HUES48 (cell line): Measurements from ENCODE around the gene TEX54.
A peak's percentile ranks its signal among the peaks of the same experiment; 100 is the strongest.

Source experiments
- H3K27ac ChIP-seq: one replicate; pipeline ENCODE4 v1.7.0; 2013; ENCODE audit warnings: low read depth, low read length, inconsistent platforms
- H3K27me3 ChIP-seq: 2 replicates; pipeline ENCODE4 v1.6.1; 2013; ENCODE audit warnings: mild to moderate bottlenecking, low read length; ENCODE audit not compliant: control insufficient read depth, insufficient read depth
- H3K36me3 ChIP-seq: 2 replicates; pipeline ENCODE4 v1.6.1; 2013; ENCODE audit warnings: low read length; ENCODE audit not compliant: control insufficient read depth, insufficient read depth
- H3K4me1 ChIP-seq: 2 replicates; pipeline ENCODE4 v1.6.1; 2013; ENCODE audit warnings: mild to moderate bottlenecking, low read length; ENCODE audit not compliant: control insufficient read depth, insufficient read depth
- H3K4me3 ChIP-seq: 2 replicates; pipeline ENCODE4 v1.5.1; 2013; ENCODE audit warnings: mild to moderate bottlenecking, low read depth, low read length
- H3K9ac ChIP-seq: 2 replicates; pipeline ENCODE4 v1.6.1; 2013; ENCODE audit warnings: mild to moderate bottlenecking, low read depth, low read length, moderate library complexity
- H3K9me3 ChIP-seq: 2 replicates; pipeline ENCODE4 v1.6.1; 2013; ENCODE audit warnings: low read length; ENCODE audit not compliant: control insufficient read depth, insufficient read depth

The TEX54 gene

DNA sequence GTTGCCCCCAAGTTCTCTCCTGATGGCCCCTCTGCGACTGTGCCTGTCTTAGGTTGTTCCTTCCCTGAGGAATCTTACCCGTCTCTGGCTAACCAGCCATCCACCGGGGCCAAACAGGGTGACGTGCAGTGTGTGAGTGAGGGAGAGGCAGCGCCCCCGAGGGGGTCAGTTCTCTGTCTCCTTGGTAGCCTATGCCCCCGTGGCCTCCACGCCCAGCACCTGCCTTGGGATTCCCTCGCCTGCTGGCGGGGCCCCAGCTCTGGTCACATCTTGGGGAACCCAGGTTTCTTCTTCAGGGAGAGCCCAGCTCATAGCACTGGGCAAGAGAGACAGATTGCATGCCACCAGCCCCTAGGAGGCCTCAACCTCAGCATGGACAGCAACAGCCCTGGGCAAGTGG lies 33.2 kb downstream of the TEX54 start:
- Histone ChIP-seq H3K9ac (no peak overlapping the region), H3K36me3 (peaks cover 87% of the 10 kb centered on the region), H3K9me3 (no peaks in the 10 kb centered on the region), H3K27me3 (no peaks in the 10 kb centered on the region), H3K27ac (no peak overlapping the region), H3K4me3 (no peak overlapping the region), H3K4me1 (0 out of 2 replicates have a peak, but pooled peaks cover 6% of the 10 kb centered on the region)

DNA sequence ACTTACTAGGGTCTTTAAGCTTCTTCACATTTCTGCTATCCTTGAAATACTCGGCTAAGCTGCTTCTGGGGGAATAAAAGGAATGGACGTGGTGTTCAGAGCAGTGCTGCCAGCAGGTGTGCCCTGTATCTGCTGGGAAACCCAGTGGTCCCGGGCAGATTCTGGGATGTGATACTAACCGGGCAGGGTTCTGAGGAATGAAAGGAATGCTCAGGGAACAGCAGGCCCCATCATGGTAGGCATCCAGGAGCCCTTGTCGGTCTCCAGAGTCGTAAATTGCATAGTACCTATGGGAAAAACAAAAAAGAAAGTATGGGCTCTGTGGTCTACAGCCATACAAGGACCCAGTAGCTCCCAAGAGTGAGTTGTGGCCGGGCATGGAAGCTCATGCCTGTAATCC lies 36.4 kb downstream of the TEX54 start:
- Histone ChIP-seq H3K4me1 (peaks cover 6% of the 10 kb centered on the region; the same call in 1 of the 2 replicates), H3K4me3 (no peak overlapping the region), H3K27ac (no peak overlapping the region), H3K27me3 (no peaks in the 10 kb centered on the region), H3K9me3 (no peaks in the 10 kb centered on the region), H3K9ac (no peak overlapping the region), H3K36me3 (peaks cover 86% of the 10 kb centered on the region)

DNA sequence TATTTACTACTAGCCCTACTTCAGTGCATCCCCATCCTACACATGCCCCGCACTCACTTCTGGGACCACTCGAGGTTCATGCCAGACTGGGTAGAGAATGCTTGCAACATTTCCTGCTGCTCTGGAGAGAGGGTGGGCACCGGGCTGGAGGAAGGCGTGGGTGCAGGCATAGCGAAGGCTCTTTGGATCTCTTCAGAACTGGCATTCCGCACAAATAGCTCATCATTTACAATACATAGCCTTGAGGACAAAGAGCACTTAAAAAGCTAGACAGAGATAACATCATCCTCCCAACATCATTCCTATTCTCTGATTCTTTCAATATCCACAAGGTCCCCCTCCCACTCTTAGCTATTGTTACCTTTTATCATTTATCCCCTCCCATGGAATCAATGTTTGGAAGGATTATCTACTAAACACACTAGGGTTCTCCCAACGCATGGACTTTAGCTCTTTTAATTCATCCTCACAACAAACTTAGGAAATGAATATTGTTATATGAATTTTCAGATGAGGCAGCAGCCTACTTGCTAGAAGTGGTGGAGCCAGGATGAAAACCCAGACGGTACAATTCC lies 38.4 kb downstream of the TEX54 start:
- peaks cover 6% of the 10 kb centered on the region for H3K4me1 ChIP-seq
- H3K36me3 ChIP-seq = peaks cover 81% of the 10 kb centered on the region
- H3K4me3 ChIP-seq = no peak overlapping the region
- no peaks in the 10 kb centered on the region for H3K9me3 ChIP-seq
- no peaks in the 10 kb centered on the region for H3K27me3 ChIP-seq
- no peak overlapping the region for H3K9ac ChIP-seq
- no peak overlapping the region for H3K27ac ChIP-seq

DNA sequence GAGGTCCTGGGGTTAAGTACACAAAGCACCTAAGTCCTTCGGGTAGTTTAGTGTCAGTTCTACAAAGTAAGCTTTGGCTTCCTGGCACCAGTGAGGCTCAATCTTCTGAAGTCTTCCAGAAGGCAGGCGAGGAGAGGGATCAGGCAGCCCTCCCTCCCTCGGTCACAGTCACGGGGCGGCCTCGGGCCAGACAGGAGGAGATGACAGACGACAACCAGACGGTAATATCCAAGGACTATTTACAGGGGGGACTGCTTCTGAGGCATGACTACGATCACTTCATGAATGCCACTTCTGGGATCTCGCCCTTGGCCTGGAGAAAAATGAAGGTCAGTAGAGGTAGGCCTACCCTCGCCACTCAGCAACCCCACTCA lies 40.5 kb downstream of the TEX54 start:
- Histone ChIP-seq H3K36me3 (peaks cover 65% of the 10 kb centered on the region), H3K4me1 (peaks cover 6% of the 10 kb centered on the region), H3K9me3 (no peaks in the 10 kb centered on the region), H3K4me3 (peak overlapping the region; percentile 99), H3K27me3 (no peaks in the 10 kb centered on the region), H3K27ac (peak overlapping the region; percentile 91), H3K9ac (no peak overlapping the region)

DNA sequence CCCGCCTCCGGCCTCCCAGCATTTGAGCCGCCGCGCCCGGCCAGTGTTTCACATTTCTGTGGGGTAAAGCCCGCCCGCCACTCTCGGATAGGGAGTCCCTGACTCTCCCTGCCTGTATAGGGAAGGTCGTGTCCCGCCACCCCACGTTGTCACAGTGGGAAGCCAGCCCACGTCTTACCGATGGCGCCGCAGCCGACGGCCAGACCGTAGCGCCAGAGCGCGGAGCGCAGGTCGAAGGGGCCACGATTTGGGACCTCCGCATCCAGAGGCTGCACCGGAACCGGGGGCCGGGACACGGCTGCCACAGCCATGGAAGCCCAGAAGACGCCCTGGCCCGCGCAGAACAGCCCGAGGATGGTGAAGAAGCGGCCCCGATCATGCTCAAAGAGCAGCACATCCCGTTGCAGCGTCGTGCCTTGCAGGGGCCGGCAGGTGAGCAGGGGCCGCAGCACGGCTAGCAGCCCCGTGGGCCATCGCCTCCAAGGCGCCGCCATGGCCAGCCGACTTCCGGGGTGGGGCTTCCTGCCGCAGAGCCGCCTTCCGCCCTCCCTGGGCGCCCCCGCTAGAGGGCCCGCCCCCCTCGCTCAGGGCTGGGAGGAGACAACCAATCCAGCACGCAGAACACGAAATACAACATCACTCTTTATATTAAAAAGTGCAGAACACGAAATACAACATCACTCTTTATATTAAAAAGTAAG lies 41.0 kb downstream of the TEX54 start, which contains the start of gene TMEM223:
Gene TMEM223, minus strand, starts transcription at position 506 of the 701 bp plus-strand sequence. Its CDS starts 12 bp downstream, at position 494.
- Histone ChIP-seq H3K4me1 (peaks cover 6% of the 10 kb centered on the region), H3K9me3 (no peaks in the 10 kb centered on the region), H3K27ac (peak within 1 kb of the TSS; percentile 91), H3K4me3 (peak within 1 kb of the TSS; percentile 99), H3K9ac (peak within 1 kb of the TSS; percentile 94), H3K36me3 (peaks cover 60% of the 10 kb centered on the region), H3K27me3 (no peaks in the 10 kb centered on the region)

DNA sequence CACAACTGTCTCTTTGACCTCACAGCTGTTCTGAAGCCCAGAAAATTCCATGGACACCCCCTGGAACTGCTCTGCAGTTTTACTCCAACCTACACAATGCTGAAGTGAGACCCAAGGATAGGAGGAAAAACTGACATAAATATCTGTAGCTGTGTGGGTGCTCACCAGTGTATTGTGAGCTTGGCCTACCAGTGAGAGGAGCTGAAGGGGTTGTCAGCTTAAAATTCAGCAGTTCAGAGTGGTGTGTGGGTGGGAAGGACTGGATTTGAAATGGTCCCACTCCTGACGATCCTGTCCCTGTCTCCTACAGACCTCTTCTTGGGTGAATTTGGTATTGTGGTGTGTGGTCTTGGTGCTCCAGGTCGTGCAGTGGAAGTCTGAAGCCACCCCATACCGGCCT lies 43.1 kb downstream of the TEX54 start:
- Histone ChIP-seq H3K9me3 (no peaks in the 10 kb centered on the region), H3K4me1 (peaks cover 6% of the 10 kb centered on the region), H3K9ac (no peak overlapping the region), H3K4me3 (no peak overlapping the region), H3K27me3 (no peaks in the 10 kb centered on the region), H3K36me3 (peaks cover 40% of the 10 kb centered on the region), H3K27ac (no peak overlapping the region)

DNA sequence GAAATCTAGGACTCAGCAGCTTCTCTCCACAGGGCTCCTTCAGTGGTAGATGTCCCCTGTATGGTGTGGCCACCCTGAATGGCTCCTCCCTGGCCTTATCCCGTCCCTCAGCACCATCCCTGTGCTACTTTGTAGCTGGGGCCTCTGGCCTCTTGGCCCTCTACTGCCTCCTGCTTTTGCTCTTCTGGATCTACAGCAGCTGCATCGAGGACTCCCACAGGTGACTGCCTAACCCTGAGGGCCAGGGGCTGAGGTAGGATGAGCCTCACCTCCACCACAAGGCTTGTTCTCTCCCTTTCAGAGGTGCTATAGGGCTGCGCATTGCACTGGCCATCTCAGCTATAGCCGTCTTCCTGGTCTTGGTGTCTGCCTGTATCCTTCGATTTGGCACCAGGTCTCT lies 43.6 kb downstream of the TEX54 start:
- no peaks in the 10 kb centered on the region for H3K27me3 ChIP-seq
- no peaks in the 10 kb centered on the region for H3K9me3 ChIP-seq
- H3K9ac ChIP-seq = no peak overlapping the region
- peaks cover 6% of the 10 kb centered on the region for H3K4me1 ChIP-seq
- H3K36me3 ChIP-seq = peaks cover 34% of the 10 kb centered on the region
- H3K4me3 ChIP-seq = no peak overlapping the region
- no peak overlapping the region for H3K27ac ChIP-seq

DNA sequence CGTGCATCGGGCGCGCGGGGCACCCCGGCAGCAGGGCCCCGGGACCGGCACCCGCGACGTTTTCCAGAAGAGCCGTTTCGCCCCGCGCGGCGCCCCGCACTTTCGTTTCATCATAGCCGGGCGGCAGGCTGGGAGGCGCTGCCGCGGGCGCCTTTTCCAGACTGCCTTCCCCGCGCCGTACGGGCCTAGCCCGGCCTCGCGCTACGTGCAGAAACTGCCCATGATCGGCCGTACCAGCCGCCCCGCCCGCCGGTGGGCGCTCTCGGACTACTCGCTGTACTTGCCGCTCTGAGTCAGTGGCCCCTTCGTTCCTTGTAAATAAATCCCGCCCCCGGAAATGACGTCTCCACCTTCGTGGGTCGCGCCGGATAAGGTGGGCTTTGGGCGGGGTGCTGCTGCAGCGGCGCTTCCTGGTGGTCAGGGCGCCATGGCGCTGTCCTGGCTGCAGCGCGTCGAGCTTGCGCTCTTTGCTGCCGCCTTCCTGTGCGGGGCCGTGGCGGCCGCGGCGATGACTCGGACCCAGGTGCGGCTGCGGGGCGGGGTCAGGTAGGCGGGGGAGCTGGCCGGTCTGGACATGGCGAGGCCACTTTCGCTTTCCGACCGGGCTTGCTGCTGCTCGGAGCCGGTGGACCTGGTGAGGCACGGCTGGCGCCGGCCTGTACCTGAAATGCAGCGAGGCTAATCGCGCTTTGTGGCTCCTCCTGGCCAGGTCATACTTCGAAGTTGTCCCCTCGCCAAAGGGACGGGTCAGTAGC lies 45.5 kb downstream of the TEX54 start, which contains the start of gene TMEM179B:
Gene TMEM179B, plus strand, starts transcription at position 398 of the 755 bp plus-strand sequence. Its CDS starts 30 bp downstream, at position 428.
- peaks cover 3% of the 10 kb centered on the region for H3K4me1 ChIP-seq
- H3K36me3 ChIP-seq = peaks cover 28% of the 10 kb centered on the region
- H3K27ac ChIP-seq = peak within 1 kb of the TSS; percentile 95
- H3K9ac ChIP-seq = peak within 1 kb of the TSS; percentile 88
- no peaks in the 10 kb centered on the region for H3K27me3 ChIP-seq
- H3K9me3 ChIP-seq = no peaks in the 10 kb centered on the region
- peak within 1 kb of the TSS; percentile 90 for H3K4me3 ChIP-seq

DNA sequence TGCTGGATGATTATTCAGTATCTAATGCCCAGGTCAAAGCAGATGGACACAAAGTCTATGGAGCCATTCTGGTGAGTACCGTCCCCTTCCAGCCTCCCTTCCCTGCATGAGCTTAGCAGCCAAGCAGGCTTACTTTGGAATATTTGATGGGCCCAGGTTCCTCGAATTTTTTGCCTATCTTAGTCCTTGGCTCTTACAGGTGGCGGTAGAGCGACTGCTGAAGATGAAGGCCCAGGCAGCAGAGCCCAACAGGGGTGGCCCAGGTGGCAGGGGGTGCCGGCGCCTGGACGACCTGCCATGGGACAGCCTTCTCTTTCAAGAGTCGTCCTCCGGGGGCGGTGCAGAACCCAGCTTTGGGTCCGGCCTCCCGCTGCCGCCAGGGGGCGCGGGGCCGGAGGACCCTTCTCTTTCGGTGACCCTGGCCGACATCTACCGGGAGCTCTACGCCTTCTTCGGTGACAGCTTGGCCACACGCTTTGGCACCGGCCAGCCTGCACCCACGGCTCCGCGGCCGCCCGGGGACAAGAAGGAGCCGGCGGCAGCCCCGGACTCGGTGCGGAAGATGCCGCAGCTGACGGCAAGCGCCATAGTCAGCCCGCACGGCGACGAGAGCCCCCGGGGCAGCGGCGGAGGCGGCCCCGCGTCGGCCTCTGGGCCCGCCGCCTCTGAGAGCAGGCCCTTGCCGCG lies 46.2 kb downstream of the TEX54 start:
- Histone ChIP-seq H3K27me3 (no peaks in the 10 kb centered on the region), H3K36me3 (peaks cover 33% of the 10 kb centered on the region), H3K4me3 (peak overlapping the region; percentile 90), H3K9ac (peak overlapping the region; percentile 60), H3K27ac (peak overlapping the region; percentile 95), H3K9me3 (no peaks in the 10 kb centered on the region), H3K4me1 (no peaks in the 10 kb centered on the region; the same call in 1 of the 2 replicates)

DNA sequence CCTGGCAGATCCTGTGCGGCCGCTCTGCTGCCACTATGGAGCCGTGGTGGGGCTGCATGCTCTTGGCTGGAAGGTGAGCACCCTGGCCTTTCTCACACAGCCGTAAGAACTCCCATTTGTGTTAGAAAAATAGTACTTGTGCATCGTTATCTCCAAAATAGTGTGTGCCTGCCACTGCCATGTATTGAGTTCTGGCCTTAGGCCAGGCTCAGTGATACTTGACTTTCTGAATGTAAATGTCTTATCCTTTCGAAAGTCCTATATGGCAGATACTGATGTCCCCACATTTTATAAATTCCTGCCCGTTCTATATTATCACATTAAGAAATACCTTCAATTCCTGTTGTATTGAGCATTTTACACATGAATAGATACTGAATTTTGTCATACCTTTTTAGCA lies 49.9 kb downstream of the TEX54 start:
- Histone ChIP-seq H3K4me3 (no peak overlapping the region), H3K9me3 (no peaks in the 10 kb centered on the region), H3K9ac (no peak overlapping the region), H3K36me3 (peaks cover 30% of the 10 kb centered on the region), H3K27ac (no peak overlapping the region), H3K4me1 (no peaks in the 10 kb centered on the region), H3K27me3 (no peaks in the 10 kb centered on the region)
